OCI-LY3 (cell line): ENCODE results near the gene METTL21C.

Experiments
- EZH2phosphoT487 ChIP-seq: fragments of 200-600 bp; shearing (Covaris generic); IDR thresholded peaks from 2 replicates; pipeline ENCODE4 v1.6.1; 2018; ENCODE audit warnings: antibody characterized with exemption, mixed run types, low read depth
- TF ChIP-seq, protein P1 (sequence below): fragments of 200-600, 300-600 bp; sonication (generic); IDR thresholded peaks from 2 replicates; pipeline ENCODE4 v1.5.1; 2014; ENCODE audit warnings: antibody characterized with exemption, low read length, low read depth

DNA sequence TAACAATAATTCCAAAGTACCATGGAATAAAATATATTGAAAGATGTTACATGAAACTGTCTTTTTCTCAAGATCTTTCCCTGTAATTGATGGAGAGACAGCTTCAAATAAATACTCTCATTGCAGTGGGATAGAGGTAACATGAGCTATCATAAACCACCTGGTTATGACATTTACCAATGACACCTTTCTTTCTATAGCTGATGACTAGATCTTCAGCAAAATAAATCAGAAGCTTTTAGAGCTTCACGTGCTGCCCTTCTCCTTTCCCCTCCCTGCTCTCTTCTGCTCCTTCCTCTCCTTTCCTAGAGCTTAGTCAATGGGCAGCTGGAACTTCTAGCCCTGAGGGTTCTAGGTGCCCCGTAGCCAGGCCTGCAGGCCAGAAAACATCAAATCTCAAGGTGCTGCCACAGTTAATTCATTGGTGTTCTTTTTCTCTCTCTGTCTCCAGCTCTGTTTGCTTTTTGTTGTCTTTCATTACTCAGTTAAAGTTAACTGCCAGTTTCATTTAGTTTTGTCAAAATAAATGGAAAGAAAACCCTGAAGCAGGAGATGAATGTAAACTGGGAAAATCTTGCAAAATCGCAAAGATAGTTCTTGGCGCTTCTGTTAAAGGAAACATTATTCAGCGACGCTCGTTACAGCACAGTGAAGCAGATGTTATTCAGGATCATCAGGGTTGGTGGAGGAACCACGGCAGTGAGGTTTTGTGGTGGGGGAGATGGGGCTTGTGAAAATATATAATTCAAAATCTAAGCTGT lies 8.3 kb upstream of the METTL21C start:
- TF ChIP-seq, protein P1, sequence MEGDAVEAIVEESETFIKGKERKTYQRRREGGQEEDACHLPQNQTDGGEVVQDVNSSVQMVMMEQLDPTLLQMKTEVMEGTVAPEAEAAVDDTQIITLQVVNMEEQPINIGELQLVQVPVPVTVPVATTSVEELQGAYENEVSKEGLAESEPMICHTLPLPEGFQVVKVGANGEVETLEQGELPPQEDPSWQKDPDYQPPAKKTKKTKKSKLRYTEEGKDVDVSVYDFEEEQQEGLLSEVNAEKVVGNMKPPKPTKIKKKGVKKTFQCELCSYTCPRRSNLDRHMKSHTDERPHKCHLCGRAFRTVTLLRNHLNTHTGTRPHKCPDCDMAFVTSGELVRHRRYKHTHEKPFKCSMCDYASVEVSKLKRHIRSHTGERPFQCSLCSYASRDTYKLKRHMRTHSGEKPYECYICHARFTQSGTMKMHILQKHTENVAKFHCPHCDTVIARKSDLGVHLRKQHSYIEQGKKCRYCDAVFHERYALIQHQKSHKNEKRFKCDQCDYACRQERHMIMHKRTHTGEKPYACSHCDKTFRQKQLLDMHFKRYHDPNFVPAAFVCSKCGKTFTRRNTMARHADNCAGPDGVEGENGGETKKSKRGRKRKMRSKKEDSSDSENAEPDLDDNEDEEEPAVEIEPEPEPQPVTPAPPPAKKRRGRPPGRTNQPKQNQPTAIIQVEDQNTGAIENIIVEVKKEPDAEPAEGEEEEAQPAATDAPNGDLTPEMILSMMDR: no peak
- TF ChIP-seq EZH2phosphoT487: no peak
